ENCODE results near the gene ZPLD1.

DNA sequence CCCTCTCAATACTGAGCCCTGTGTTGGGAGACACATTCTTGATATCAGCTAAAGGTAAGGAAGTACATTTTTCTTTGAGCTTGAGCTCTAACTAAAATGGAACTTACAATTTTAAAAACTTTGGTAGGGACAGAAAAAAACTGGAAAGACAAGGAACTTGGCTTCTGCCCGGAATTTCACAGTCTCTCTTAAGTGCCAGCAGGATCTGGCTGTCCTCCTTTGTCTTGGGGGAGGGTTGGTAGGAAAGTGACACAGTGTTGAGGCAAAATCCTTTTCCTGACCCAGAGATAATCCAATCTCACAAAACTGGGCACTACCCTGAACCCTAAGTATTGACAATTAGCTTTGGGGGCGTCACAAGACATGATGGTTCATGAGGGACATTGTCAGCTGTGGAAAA lies 45.3 kb downstream of the ZPLD1 start:
- TF ChIP-seq, protein P1, sequence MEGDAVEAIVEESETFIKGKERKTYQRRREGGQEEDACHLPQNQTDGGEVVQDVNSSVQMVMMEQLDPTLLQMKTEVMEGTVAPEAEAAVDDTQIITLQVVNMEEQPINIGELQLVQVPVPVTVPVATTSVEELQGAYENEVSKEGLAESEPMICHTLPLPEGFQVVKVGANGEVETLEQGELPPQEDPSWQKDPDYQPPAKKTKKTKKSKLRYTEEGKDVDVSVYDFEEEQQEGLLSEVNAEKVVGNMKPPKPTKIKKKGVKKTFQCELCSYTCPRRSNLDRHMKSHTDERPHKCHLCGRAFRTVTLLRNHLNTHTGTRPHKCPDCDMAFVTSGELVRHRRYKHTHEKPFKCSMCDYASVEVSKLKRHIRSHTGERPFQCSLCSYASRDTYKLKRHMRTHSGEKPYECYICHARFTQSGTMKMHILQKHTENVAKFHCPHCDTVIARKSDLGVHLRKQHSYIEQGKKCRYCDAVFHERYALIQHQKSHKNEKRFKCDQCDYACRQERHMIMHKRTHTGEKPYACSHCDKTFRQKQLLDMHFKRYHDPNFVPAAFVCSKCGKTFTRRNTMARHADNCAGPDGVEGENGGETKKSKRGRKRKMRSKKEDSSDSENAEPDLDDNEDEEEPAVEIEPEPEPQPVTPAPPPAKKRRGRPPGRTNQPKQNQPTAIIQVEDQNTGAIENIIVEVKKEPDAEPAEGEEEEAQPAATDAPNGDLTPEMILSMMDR (IDR thresholded peaks at IDR 0.05), result no peak
- no peak for TF ChIP-seq TCF7L2 (IDR thresholded peaks at IDR 0.05; ENCODE audit: low read depth, low read length)

Data from Panc1 (cell line).